ENCODE measurements around the gene RDH11. TPM values are rescaled to one million over a fixed set of nuclear protein-coding genes. Genes with fewer than 3 reads are reported as not detected.

Gene RDH11
- polyA plus RNA-seq (2011; rRNA removed) (73.5 and 80.3 TPM in 2 replicates), polyA minus RNA-seq (2011; rRNA and poly(A)+ RNA removed) (35.8 and 78.3 TPM in 2 replicates)

GRCh38 chr14:67695394-67695949 lies at the start of gene RDH11:
Gene RDH11 (minus strand): TSS chr14:67695764. CDS start chr14:67695703, 61 bp downstream.
- peak within 1 kb of the TSS; percentile 64 for H3K4me3 ChIP-seq (ENCODE audit: low read depth, low read length)
- peak; percentile 48 for DNase-seq (ENCODE audit: low read depth)
- H3K36me3 ChIP-seq (ENCODE audit: control insufficient read depth, insufficient read depth, low read length): no peaks in the 10 kb centered on the region; the same call in 1 of the 2 replicates
- CTCF ChIA-PET: interaction anchor here (1.0 to 4.7 kb wide), 5 partner anchors 9 to 104 kb away, joined by 3 to 29 read pairs (median 4); no protein-coding TSS in a partner anchor
- no peaks in the 10 kb centered on the region for H3K27me3 ChIP-seq (ENCODE audit: control insufficient read depth, insufficient read depth, low read length)
- TF ChIP-seq CTCF (IDR thresholded peaks at IDR 0.05; ENCODE audit: insufficient read depth, low read depth, low read length): no peak
- POLR2A ChIA-PET: no interaction called here

GRCh38 chr14:67744046-67744445 lies 48.5 kb upstream of the RDH11 start:
- Histone ChIP-seq H3K36me3 (ENCODE audit: control insufficient read depth, insufficient read depth, low read length) (peaks cover 5% of the 10 kb centered on the region), H3K4me3 (ENCODE audit: low read depth, low read length) (no peak overlapping the region), H3K27me3 (ENCODE audit: control insufficient read depth, insufficient read depth, low read length) (peaks cover 1% of the 10 kb centered on the region; the same call in 1 of the 2 replicates)
- CTCF ChIA-PET: interaction anchor here (1.1 kb wide), 1 partner anchor 14 kb away, joined by 3 read pairs; no protein-coding TSS in a partner anchor
- DNase-seq (ENCODE audit: low read depth): no peak
- no peak for TF ChIP-seq CTCF (IDR thresholded peaks at IDR 0.05; ENCODE audit: insufficient read depth, low read depth, low read length)
- POLR2A ChIA-PET: no interaction called here

- H3K36me3 ChIP-seq (ENCODE audit: control insufficient read depth, insufficient read depth, low read length): no peaks in the 10 kb centered on the region
- peak; percentile 47 for DNase-seq (ENCODE audit: low read depth)
- H3K27me3 ChIP-seq (ENCODE audit: control insufficient read depth, insufficient read depth, low read length): peaks cover 1% of the 10 kb centered on the region; the same call in 1 of the 2 replicates
- TF ChIP-seq CTCF (IDR thresholded peaks at IDR 0.05; ENCODE audit: insufficient read depth, low read depth, low read length): no peak
- H3K4me3 ChIP-seq (ENCODE audit: low read depth, low read length): no peak overlapping the region
- ChIA-PET POLR2A (no interaction called here), CTCF (interaction anchor here (0.9 kb wide), 1 partner anchor 57 kb away, joined by 3 read pairs; no protein-coding TSS in a partner anchor)
Observed at GRCh38 chr14:67738740-67739504, 43.4 kb upstream of the RDH11 start.

- POLR2A ChIA-PET: no interaction called here
- Histone ChIP-seq H3K4me3 (ENCODE audit: low read depth, low read length) (no peak overlapping the region), H3K27me3 (ENCODE audit: control insufficient read depth, insufficient read depth, low read length) (no peaks in the 10 kb centered on the region), H3K36me3 (ENCODE audit: control insufficient read depth, insufficient read depth, low read length) (no peaks in the 10 kb centered on the region)
- DNase-seq (ENCODE audit: low read depth): no peak
- CTCF ChIA-PET: no interaction called here
- TF ChIP-seq CTCF (IDR thresholded peaks at IDR 0.05; ENCODE audit: insufficient read depth, low read depth, low read length): no peak
Observed at GRCh38 chr14:67736771-67737170, 41.2 kb upstream of the RDH11 start.
